Sigmoid colon (tissue), 4 donors: Measurements from ENCODE around the gene SPDL1.

Experiments used
- EP300 ChIP-seq, 4 donors: sonication (generic); formaldehyde crosslinking; IDR thresholded peaks; one replicate each; pipeline ENCODE4 v1.6.1; 2017; ENCODE audit warnings: antibody characterized with exemption in 4 of 4
- POLR2A ChIP-seq, 2 donors: fragments of 450-650 bp; IDR thresholded peaks; one replicate each; pipeline ENCODE4 v1.6.1; 2016; ENCODE audit warnings: antibody characterized with exemption in 2 of 2, mild to moderate bottlenecking in 2 of 2, moderate library complexity in 2 of 2
- TF ChIP-seq, protein P1 (sequence below), 4 experiments: fragments of 450-650 bp in 3 of 4; fragments of 200-600 bp in 1 of 4; IDR thresholded peaks; one replicate each; pipeline ENCODE4 v1.5.1; 2016 to 2019; ENCODE audit warnings: antibody characterized with exemption in 4 of 4, mild to moderate bottlenecking in 3 of 4, moderate library complexity in 2 of 4

DNA sequence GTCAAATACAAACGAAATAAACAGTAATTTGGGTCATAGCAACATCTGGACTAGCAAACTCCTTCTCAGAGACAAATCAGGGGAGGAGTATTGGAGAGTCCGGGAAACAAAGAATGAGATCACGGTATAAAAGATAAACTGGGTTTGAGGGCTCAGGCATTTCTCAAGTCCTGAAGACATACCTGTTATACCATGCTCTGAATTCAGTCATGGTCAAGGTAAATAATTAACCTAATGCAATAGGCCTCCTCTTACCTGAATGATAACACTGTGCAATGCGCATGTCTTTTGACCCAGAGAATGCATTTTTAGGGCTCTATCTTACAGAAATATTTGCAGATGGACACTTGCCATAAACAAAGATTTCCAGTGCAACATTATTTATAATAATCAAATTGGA is 31.9 kb upstream of the SPDL1 start:
- TF ChIP-seq, protein P1, sequence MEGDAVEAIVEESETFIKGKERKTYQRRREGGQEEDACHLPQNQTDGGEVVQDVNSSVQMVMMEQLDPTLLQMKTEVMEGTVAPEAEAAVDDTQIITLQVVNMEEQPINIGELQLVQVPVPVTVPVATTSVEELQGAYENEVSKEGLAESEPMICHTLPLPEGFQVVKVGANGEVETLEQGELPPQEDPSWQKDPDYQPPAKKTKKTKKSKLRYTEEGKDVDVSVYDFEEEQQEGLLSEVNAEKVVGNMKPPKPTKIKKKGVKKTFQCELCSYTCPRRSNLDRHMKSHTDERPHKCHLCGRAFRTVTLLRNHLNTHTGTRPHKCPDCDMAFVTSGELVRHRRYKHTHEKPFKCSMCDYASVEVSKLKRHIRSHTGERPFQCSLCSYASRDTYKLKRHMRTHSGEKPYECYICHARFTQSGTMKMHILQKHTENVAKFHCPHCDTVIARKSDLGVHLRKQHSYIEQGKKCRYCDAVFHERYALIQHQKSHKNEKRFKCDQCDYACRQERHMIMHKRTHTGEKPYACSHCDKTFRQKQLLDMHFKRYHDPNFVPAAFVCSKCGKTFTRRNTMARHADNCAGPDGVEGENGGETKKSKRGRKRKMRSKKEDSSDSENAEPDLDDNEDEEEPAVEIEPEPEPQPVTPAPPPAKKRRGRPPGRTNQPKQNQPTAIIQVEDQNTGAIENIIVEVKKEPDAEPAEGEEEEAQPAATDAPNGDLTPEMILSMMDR (IDR thresholded peaks at IDR 0.05), result no peak
- TF ChIP-seq POLR2A (IDR thresholded peaks at IDR 0.05), result no peak
- TF ChIP-seq EP300 (IDR thresholded peaks at IDR 0.05), result no peak
